GM12878 (cell line): ENCODE measurements around the gene TSPO2. TPM values are rescaled to one million over a fixed set of nuclear protein-coding genes. Genes with fewer than 3 reads are reported as not detected.
"Not testable (repeated sequence)": the region's sequence is repeated elsewhere in the genome, so short reads cannot be mapped to it uniquely, and the experiment has no call there.

Experiments
- ATAC-seq: fragments of 200-7000 bp; cut with Tn5 transposase; 3 replicates; pipeline ENCODE4 v1.9.1; 2020; ENCODE audit warnings: mild to moderate bottlenecking, moderate library complexity
- BruUV-seq: library from RNA; stranded (reverse); fragments of 400-500 nt; replicated peaks from 2 replicates; lab custom pipeline; 2021; lab: Mats Ljungman, UMichigan
- CTCF ChIA-PET: fragments of 300-600 bp; sonication (Branson Sonifier 250); formaldehyde crosslinking; extraction: SDS; loops from one replicate; lab custom pipeline; 2021; ENCODE audit warnings: inconsistent platforms; lab: Yijun Ruan, JAX
- POLR2A ChIA-PET: fragments of 350-600 bp; formaldehyde crosslinking; extraction: SDS; loops from one replicate; lab custom pipeline; 2021; ENCODE audit warnings: inconsistent platforms; lab: Charles Lee
- RAD21 ChIA-PET: fragments of 300-600 bp; sonication (Branson Sonifier 250); formaldehyde crosslinking; loops from one replicate; lab custom pipeline; 2023; ENCODE audit warnings: antibody characterized with exemption; ENCODE audit not compliant: unreplicated experiment; lab: Charles Lee
- SMC1A ChIA-PET: fragments of 300-600 bp; sonication (Branson Sonifier 250); formaldehyde crosslinking; loops from one replicate; lab custom pipeline; 2023; ENCODE audit not compliant: unreplicated experiment, uncharacterized antibody; lab: Charles Lee
- DNase-seq: peaks from one replicate; pipeline ENCODE4 v3.0.0-alpha.2; 2011; ENCODE audit warnings: low read depth, low spot score
- FAIRE-seq: peaks from 3 replicates; lab custom pipeline; 2011; peaks lifted over from hg19 to GRCh38; lab: Jason Lieb, UNC
- H2AFZ ChIP-seq: 2 replicates; pipeline ENCODE4 v1.6.0; 2011; ENCODE audit warnings: low read depth, low read length, control low read depth; ENCODE audit not compliant: control insufficient read depth
- H3K27ac ChIP-seq: 2 replicates; pipeline ENCODE4 v1.5.1; 2011; ENCODE audit warnings: control low read depth; ENCODE audit not compliant: control insufficient read depth, insufficient read depth
- H3K27me3 ChIP-seq, 2 experiments: replicated peaks in 1 of 2; 2 replicates each; pipeline versions ENCODE4 v1.6.0 to v1.6.1; 2011; ENCODE audit warnings: low read length in 1 of 2; ENCODE audit not compliant: control insufficient read depth in 2 of 2, insufficient read depth in 2 of 2
- H3K36me3 ChIP-seq, 2 experiments: 2 replicates each; pipeline ENCODE4 v1.5.1; 2011; ENCODE audit warnings: low read length in 1 of 2; ENCODE audit not compliant: control insufficient read depth in 2 of 2, insufficient read depth in 2 of 2
- H3K4me1 ChIP-seq: 2 replicates; pipeline ENCODE4 v1.6.1; 2011; ENCODE audit warnings: mild to moderate bottlenecking, low read length, moderate library complexity, mixed read lengths; ENCODE audit not compliant: control insufficient read depth, insufficient read depth
- H3K4me2 ChIP-seq: 2 replicates; pipeline ENCODE4 v1.6.0; 2011; ENCODE audit warnings: control low read depth; ENCODE audit not compliant: control insufficient read depth, insufficient read depth
- H3K4me3 ChIP-seq: fragments of 200-600 bp; sonication (generic); 2 replicates; pipeline ENCODE4 v1.5.1; 2016
- H3K79me2 ChIP-seq: 2 replicates; pipeline ENCODE4 v1.6.0; 2011; ENCODE audit warnings: low read length; ENCODE audit not compliant: control insufficient read depth, insufficient read depth
- H3K9ac ChIP-seq: 2 replicates; pipeline ENCODE4 v1.8.0; 2011; ENCODE audit warnings: low read length, control low read depth, mixed read lengths; ENCODE audit not compliant: control insufficient read depth, insufficient read depth
- H3K9me3 ChIP-seq: replicated peaks from 3 replicates; pipeline ENCODE4 v1.5.1; 2011; ENCODE audit warnings: mild to moderate bottlenecking, low read length; ENCODE audit not compliant: control insufficient read depth, insufficient read depth
- H4K20me1 ChIP-seq: 2 replicates; pipeline ENCODE4 v1.6.0; 2011; ENCODE audit not compliant: control insufficient read depth, insufficient read depth
- BCL11A ChIP-seq: IDR thresholded peaks from 2 replicates; pipeline ENCODE4 v1.6.1; 2011; ENCODE audit warnings: low read depth, low read length
- BCLAF1 ChIP-seq: fragments of 450-650 bp; IDR thresholded peaks from 2 replicates; pipeline ENCODE4 v1.6.1; 2017; ENCODE audit warnings: antibody characterized with exemption, mild to moderate bottlenecking, moderate library complexity
- CBFB ChIP-seq: IDR thresholded peaks from 2 replicates; pipeline ENCODE4 v1.6.1; 2016; ENCODE audit warnings: antibody characterized with exemption, low read depth
- CUX1 ChIP-seq: IDR thresholded peaks from 2 replicates; pipeline ENCODE4 v1.6.1; 2012; ENCODE audit warnings: improper control_type of control experiment, low read depth, low read length; ENCODE audit not compliant: insufficient replicate concordance
- EZH2 ChIP-seq: IDR thresholded peaks from 2 replicates; pipeline ENCODE4 v1.6.1; 2012; ENCODE audit warnings: low read depth, mild to moderate bottlenecking, control low read depth, inconsistent platforms, low read length, borderline replicate concordance; ENCODE audit not compliant: control insufficient read depth
- NFXL1 ChIP-seq: fragments of 450-650 bp; IDR thresholded peaks from 2 replicates; pipeline ENCODE4 v1.6.1; 2017; ENCODE audit warnings: antibody characterized with exemption, mild to moderate bottlenecking, borderline replicate concordance
- PML ChIP-seq: IDR thresholded peaks from 2 replicates; pipeline ENCODE4 v1.6.1; 2012; ENCODE audit warnings: low read length, inconsistent platforms
- SMAD1 ChIP-seq: fragments of 450-650 bp; IDR thresholded peaks from 2 replicates; pipeline ENCODE4 v1.6.1; 2018; ENCODE audit warnings: mild to moderate bottlenecking, low read depth; ENCODE audit not compliant: partially characterized antibody
- WGBS: methylation state at CpG from one replicate; pipeline ENCODE4 v1.1.6; 2016; ENCODE audit warnings: low lambda C conversion rate; ENCODE audit not compliant: insufficient replicate concordance, insufficient coverage; ENCODE audit errors: missing lambda C conversion rate; 5-methylcytosine and 5-hydroxymethylcytosine counted together
- in situ Hi-C: fragments of 300-500 bp; cut with MboI; formaldehyde crosslinking; loops from 9 replicates; pipeline ENCODE4 v1.14.3; 2018; ENCODE audit warnings: mixed read lengths
- intact Hi-C: fragments of 100-400 bp; cut with micrococcal nuclease; formaldehyde crosslinking; loops from one replicate; pipeline ENCODE4 v1.14.2; 2022; ENCODE audit not compliant: unreplicated experiment
- polyA plus RNA-seq, 11 experiments: library from polyadenylated mRNA; depleted of rRNA in 4 of 11; unstranded in 6 of 11; stranded (reverse) in 5 of 11; fragments of >200 nt; fragmentation: Nextera tagmentation in 4 of 11; fragmentation: Illumina TruSeq in 1 of 11; extraction: Ambion mirVana in 4 of 11; extraction: Trizol in 1 of 11; gene quantifications; 1 replicate in 1 of 11; 2 replicates in 10 of 11; pipeline versions ENCODE4 v1.2.1 to v1.2.3, GENCODE V29; 2011 to 2016; ENCODE audit warnings: inconsistent platforms in 2 of 11, missing spikeins in 2 of 11, low read depth in 1 of 11
- total RNA-seq, 4 experiments: library from RNA; depleted of rRNA in 3 of 4; stranded (reverse); fragments of >200 nt in 3 of 4; fragmentation: Illumina TruSeq in 1 of 4; extraction: Trizol in 1 of 4; gene quantifications; 2 replicates each; pipeline versions ENCODE4 v1.2.1 to v1.2.3, GENCODE V29; 2013 to 2021

The TSPO2 gene
- total and polyA plus RNA-seq, 10 of the 15 experiments (the other 5 are each of a cell fraction or from before 2014, with no cell fraction given) = not detected

- H3K27ac ChIP-seq, H3K9me3 ChIP-seq, H3K36me3 ChIP-seq, H2AFZ ChIP-seq, DNase-seq, H4K20me1 ChIP-seq, POLR2A ChIA-PET, H3K79me2 ChIP-seq, H3K4me2 ChIP-seq, CTCF ChIA-PET, ATAC-seq, H3K4me3 ChIP-seq, H3K9ac ChIP-seq, H3K4me1 ChIP-seq, FAIRE-seq, BruUV-seq, H3K27me3 ChIP-seq, RAD21 ChIA-PET: not testable (repeated sequence)
- in situ Hi-C loops = loop anchor here (10.0 kb wide), 1 partner anchor 308 kb away; no protein-coding TSS in a partner anchor
- intact Hi-C loops = loop anchor here (1.0 to 5.0 kb wide), 3 partner anchors 21 to 310 kb away; no protein-coding TSS in a partner anchor
- 56% methylated on average over 4 of the region's 4 CpGs for WGBS
- SMC1A ChIA-PET = interaction anchor here (0.6 kb wide), 1 partner anchor 62 kb away, joined by 3 read pairs; no protein-coding TSS in a partner anchor
Observed at GRCh38 chr6:41006980-41007379, 35.3 kb upstream of the TSPO2 start.

- no TSS peak for BruUV-seq
- in situ Hi-C loops = loop anchor here (10.0 kb wide), 1 partner anchor 307 kb away; no protein-coding TSS in a partner anchor
- FAIRE-seq = no peak
- TF ChIP-seq NFXL1 (no peak), BCLAF1 (no peak), PML (no peak), SMAD1 (no peak), CUX1 (no peak), EZH2 (no peak), BCL11A (no peak), CBFB (no peak)
Observed at GRCh38 chr6:41008011-41008410, 34.3 kb upstream of the TSPO2 start.

More at GRCh38 chr6:41008011-41008410, 34.3 kb upstream of the TSPO2 start:
- no peaks in the 10 kb centered on the region for H3K4me1 ChIP-seq
- 30% methylated on average over 3 of the region's 3 CpGs for WGBS
- H3K9ac ChIP-seq = no peak overlapping the region
- RAD21 ChIA-PET = no interaction called here
- no peaks in the 10 kb centered on the region for H4K20me1 ChIP-seq
- H3K4me2 ChIP-seq = no peak overlapping the region
- H2AFZ ChIP-seq = no peak overlapping the region
- no peaks in the 10 kb centered on the region for H3K79me2 ChIP-seq
- intact Hi-C loops = loop anchor here (5.0 kb wide), 1 partner anchor 309 kb away; no protein-coding TSS in a partner anchor
- POLR2A ChIA-PET = no interaction called here
- no peak for DNase-seq
- H3K27ac ChIP-seq = no peak overlapping the region
- ATAC-seq = no peak
- CTCF ChIA-PET = interaction anchor here (0.6 to 2.9 kb wide), 6 partner anchors 10 to 296 kb away, joined by 3 to 9 read pairs (median 3); partner anchors contain the start of gene UNC5CL
- 0 out of 4 replicates have a peak, but pooled peaks cover 0 to 2% of the 10 kb centered on the region in 2 experiments for H3K27me3 ChIP-seq
- no peak overlapping the region for H3K4me3 ChIP-seq
- SMC1A ChIA-PET = interaction anchor here (1.9 kb wide), 1 partner anchor 11 kb away, joined by 5 read pairs; no protein-coding TSS in a partner anchor
- no peaks in the 10 kb centered on the region for H3K36me3 ChIP-seq
- no peaks in the 10 kb centered on the region for H3K9me3 ChIP-seq
